ENCODE results near the gene TMCO2.

Gene TMCO2

DNA sequence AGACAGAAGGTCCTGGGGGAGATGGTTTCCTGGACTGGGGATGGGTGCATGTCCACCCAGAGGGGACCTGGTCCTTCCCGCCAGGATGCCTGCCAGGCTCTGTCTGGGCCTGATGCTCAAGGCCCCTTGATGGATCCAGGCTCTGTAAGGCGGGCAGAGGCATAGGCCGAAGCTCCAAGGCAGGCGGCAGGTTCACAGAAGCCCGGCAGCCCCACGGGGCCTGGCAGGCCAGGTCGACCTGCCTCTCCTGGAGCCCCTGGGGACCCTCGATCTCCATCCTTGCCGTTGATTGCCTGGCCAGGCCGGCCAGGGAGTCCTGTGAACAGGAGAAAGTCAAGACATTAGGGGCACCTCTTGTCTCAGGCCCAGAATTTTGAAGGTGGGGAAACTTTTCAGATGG lies 53.3 kb downstream of the TMCO2 start:
- TF ChIP-seq, protein P1, sequence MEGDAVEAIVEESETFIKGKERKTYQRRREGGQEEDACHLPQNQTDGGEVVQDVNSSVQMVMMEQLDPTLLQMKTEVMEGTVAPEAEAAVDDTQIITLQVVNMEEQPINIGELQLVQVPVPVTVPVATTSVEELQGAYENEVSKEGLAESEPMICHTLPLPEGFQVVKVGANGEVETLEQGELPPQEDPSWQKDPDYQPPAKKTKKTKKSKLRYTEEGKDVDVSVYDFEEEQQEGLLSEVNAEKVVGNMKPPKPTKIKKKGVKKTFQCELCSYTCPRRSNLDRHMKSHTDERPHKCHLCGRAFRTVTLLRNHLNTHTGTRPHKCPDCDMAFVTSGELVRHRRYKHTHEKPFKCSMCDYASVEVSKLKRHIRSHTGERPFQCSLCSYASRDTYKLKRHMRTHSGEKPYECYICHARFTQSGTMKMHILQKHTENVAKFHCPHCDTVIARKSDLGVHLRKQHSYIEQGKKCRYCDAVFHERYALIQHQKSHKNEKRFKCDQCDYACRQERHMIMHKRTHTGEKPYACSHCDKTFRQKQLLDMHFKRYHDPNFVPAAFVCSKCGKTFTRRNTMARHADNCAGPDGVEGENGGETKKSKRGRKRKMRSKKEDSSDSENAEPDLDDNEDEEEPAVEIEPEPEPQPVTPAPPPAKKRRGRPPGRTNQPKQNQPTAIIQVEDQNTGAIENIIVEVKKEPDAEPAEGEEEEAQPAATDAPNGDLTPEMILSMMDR (IDR thresholded peaks at IDR 0.05), result no peak
- DNase-seq (ENCODE audit: low spot score), result no peak
- H3K27ac ChIP-seq, result no peak overlapping the region
- no peak overlapping the region for H3K4me3 ChIP-seq

Data from coronary artery (tissue), 2 donors.